SK-N-SH treated with all-trans-retinoic acid at 6 μM for 48 hours (cell line): ENCODE results near the gene KIAA0513.

Experiments used
- ATAC-seq: fragments of 200-7000 bp; cut with Tn5 transposase; 3 replicates; pipeline ENCODE4 v1.9.1; 2020; ENCODE audit warnings: mild to moderate bottlenecking, moderate library complexity
- BACH2 ChIP-seq: fragments of 250-450 bp; sonication (Bioruptor Pico); IDR thresholded peaks from 2 replicates; pipeline ENCODE4 v1.9.0; 2021; ENCODE audit warnings: mild to moderate bottlenecking, borderline replicate concordance
- CSDC2 ChIP-seq: fragments of 250-450 bp; sonication (Bioruptor Pico); IDR thresholded peaks from 2 replicates; pipeline ENCODE4 v1.5.0; 2020; ENCODE audit warnings: mild to moderate bottlenecking, moderate library complexity
- ESRRG ChIP-seq: fragments of 250-450 bp; sonication (Bioruptor Pico); IDR thresholded peaks from 2 replicates; pipeline ENCODE4 v1.6.1; 2021; ENCODE audit warnings: mild to moderate bottlenecking
- GLIS3 ChIP-seq: fragments of 250-450 bp; sonication (Bioruptor Pico); IDR thresholded peaks from 2 replicates; pipeline ENCODE4 v1.5.0; 2020; ENCODE audit warnings: mild to moderate bottlenecking, moderate library complexity
- ISL1 ChIP-seq: fragments of 250-450 bp; sonication (Bioruptor Pico); IDR thresholded peaks from 2 replicates; pipeline ENCODE4 v2.1.2; 2022; ENCODE audit warnings: mild to moderate bottlenecking, moderate library complexity
- OSR1 ChIP-seq: fragments of 250-450 bp; sonication (Bioruptor Pico); IDR thresholded peaks from 2 replicates; pipeline ENCODE4 v1.8.0; 2022; ENCODE audit warnings: moderate library complexity, mild to moderate bottlenecking, inconsistent platforms
- PPARA ChIP-seq: fragments of 250-450 bp; sonication (Bioruptor Pico); IDR thresholded peaks from 2 replicates; pipeline ENCODE4 v1.5.0; 2020; ENCODE audit warnings: mild to moderate bottlenecking, borderline replicate concordance
- RARB ChIP-seq: fragments of 250-450 bp; sonication (Bioruptor Pico); IDR thresholded peaks from 2 replicates; pipeline ENCODE4 v1.8.0; 2021; ENCODE audit warnings: mild to moderate bottlenecking, moderate library complexity
- SNAI2 ChIP-seq: fragments of 250-450 bp; sonication (Bioruptor Pico); IDR thresholded peaks from 2 replicates; pipeline ENCODE4 v1.5.0; 2020; ENCODE audit warnings: mild to moderate bottlenecking, moderate library complexity
- TCF4 ChIP-seq: fragments of 250-450 bp; sonication (Bioruptor Pico); IDR thresholded peaks from 2 replicates; pipeline ENCODE4 v1.8.0; 2021; ENCODE audit warnings: mild to moderate bottlenecking, moderate library complexity, borderline replicate concordance
- TOX ChIP-seq: fragments of 250-450 bp; sonication (Bioruptor Pico); IDR thresholded peaks from 2 replicates; pipeline ENCODE4 v1.8.0; 2021; ENCODE audit warnings: mild to moderate bottlenecking, moderate library complexity, borderline replicate concordance
- ZFP3 ChIP-seq: fragments of 250-450 bp; sonication (Bioruptor Pico); IDR thresholded peaks from 2 replicates; pipeline ENCODE4 v1.5.0; 2020; ENCODE audit warnings: mild to moderate bottlenecking, moderate library complexity
- ZFP30 ChIP-seq: fragments of 450-650 bp; formaldehyde crosslinking; IDR thresholded peaks from 2 replicates; pipeline ENCODE4 v1.5.0; 2022; ENCODE audit warnings: mild to moderate bottlenecking, moderate library complexity
- ZNF565 ChIP-seq: fragments of 450-650 bp; formaldehyde crosslinking; conservative IDR thresholded peaks from 2 replicates; pipeline ENCODE4 v1.5.0; 2020; ENCODE audit warnings: low read depth, mild to moderate bottlenecking, moderate library complexity
- ZNF70 ChIP-seq: fragments of 450-650 bp; formaldehyde crosslinking; IDR thresholded peaks from 2 replicates; pipeline ENCODE4 v1.5.0; 2020; ENCODE audit warnings: mild to moderate bottlenecking, moderate library complexity
- ZNF8 ChIP-seq: fragments of 450-650 bp; formaldehyde crosslinking; IDR thresholded peaks from 2 replicates; pipeline ENCODE4 v1.5.0; 2020; ENCODE audit warnings: mild to moderate bottlenecking, moderate library complexity
- TF ChIP-seq, protein P1 (sequence below): fragments of 250-450 bp; sonication (Bioruptor Pico); IDR thresholded peaks from 2 replicates; pipeline ENCODE4 v1.8.0; 2020; ENCODE audit warnings: mild to moderate bottlenecking, moderate library complexity, borderline replicate concordance
- TF ChIP-seq, protein P2 (sequence below): fragments of 250-450 bp; sonication (Bioruptor Pico); IDR thresholded peaks from 2 replicates; pipeline ENCODE4 v1.5.1; 2021; ENCODE audit warnings: mild to moderate bottlenecking, moderate library complexity
- TF ChIP-seq, protein P3 (sequence below): fragments of 250-450 bp; sonication (Bioruptor Pico); IDR thresholded peaks from 2 replicates; pipeline ENCODE4 v1.5.0; 2020; ENCODE audit warnings: mild to moderate bottlenecking, moderate library complexity
- TF ChIP-seq, protein P4 (sequence below): fragments of 250-450 bp; sonication (Bioruptor Pico); IDR thresholded peaks from 2 replicates; pipeline ENCODE4 v1.5.1; 2020; ENCODE audit warnings: low read depth, mild to moderate bottlenecking, moderate library complexity

KIAA0513 gene

DNA sequence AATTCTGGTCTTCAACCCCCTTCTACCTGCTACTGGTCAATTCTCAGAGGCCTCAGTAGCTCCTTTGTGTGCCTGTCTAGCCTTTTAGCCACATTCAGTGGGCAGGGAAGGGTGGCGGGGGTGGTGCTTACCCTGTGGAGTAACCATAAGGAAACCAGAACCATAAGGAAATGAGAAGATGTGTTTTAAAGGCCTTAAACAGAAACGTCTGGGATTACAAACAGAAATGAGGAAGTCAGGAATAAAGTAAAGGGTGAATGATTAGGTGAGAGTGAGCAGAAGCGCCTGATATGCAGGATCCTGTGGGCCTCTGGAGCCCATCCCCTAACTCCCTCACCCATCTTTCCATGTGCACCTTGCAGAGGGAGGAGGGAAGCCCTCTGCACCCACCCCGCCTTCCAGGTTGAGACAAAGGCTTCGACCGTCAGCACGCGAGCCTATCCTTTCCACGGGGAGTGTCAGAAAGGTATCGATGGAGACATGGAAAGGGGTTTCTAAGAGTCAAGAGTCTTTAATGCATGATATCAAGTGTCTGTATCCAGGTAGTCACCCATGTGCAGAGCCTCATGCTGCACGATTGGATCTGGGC lies 20.4 kb downstream of the KIAA0513 start (continued):
- TF ChIP-seq CSDC2 (CRISPR knock-in tag), result no peak
- no peak for TF ChIP-seq ZNF70 (CRISPR knock-in tag)
- no peak for TF ChIP-seq TCF4 (CRISPR knock-in tag)
- TF ChIP-seq, protein P1, sequence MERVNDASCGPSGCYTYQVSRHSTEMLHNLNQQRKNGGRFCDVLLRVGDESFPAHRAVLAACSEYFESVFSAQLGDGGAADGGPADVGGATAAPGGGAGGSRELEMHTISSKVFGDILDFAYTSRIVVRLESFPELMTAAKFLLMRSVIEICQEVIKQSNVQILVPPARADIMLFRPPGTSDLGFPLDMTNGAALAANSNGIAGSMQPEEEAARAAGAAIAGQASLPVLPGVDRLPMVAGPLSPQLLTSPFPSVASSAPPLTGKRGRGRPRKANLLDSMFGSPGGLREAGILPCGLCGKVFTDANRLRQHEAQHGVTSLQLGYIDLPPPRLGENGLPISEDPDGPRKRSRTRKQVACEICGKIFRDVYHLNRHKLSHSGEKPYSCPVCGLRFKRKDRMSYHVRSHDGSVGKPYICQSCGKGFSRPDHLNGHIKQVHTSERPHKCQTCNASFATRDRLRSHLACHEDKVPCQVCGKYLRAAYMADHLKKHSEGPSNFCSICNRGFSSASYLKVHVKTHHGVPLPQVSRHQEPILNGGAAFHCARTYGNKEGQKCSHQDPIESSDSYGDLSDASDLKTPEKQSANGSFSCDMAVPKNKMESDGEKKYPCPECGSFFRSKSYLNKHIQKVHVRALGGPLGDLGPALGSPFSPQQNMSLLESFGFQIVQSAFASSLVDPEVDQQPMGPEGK (CRISPR knock-in tag), result no peak
- TF ChIP-seq TOX (CRISPR knock-in tag), result no peak

DNA sequence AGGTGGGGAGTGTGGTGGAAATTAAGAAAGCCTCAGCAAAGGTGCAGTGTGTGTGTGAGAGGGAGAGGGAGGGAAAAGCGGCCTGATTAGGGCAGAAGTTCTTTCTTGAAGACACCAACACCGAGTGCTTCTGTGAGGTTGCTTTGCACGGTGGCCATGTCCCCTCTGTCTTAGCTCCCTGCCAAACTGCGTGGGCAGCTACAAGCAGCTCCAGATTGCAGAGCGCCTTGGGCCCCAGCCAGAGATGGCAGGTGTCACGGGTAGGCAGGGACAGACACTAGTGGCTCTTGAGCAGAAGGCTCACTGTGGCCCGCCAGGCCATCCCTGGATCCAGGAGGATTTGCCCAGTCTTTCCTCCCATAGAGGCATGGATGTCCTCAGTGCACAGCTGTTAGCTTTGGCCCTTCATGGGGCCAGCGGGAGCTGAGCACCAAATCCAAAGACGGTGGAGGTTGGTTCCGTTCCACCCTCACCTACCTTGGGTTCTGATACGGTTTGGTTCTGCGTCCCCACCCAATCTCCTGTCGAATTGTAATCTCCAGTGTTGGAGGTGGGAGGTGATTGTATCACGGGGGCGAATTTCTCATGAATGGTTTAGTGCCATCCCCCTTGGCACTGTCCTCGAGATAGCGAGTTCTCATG lies 21.4 kb downstream of the KIAA0513 start:
- no peak for ATAC-seq
- no peak for TF ChIP-seq ISL1 (CRISPR knock-in tag)
- no peak for TF ChIP-seq ZNF565 (CRISPR knock-in tag)
- TF ChIP-seq ZFP3 (CRISPR knock-in tag), result no peak

DNA sequence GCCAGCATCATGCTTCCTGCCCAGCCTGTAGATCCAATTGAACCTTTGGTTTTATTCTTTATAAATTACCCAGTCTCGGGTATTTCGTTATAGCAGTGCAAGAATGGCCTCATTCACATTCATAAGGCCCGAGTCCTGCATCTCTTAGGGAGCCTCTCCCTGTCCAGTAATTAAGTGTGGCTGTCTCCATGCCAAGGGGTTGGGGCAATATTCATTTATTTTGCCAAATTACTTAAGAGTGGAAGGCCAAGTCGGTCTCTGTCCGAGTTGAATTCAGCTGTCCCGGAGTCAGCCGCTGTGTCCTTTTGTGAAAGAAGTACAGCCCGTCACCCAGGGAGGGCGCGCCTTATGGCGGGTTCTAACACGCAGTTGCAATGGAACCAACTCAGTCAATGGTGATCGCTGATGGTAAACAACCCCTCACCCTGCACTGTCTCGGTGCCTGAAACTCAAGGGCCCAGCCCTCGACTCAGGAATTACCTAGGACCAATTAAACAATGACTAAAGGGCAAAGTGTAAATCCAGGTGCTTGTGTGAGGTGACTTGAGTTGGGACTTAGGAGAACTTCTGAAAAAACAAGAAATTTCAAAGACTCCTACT lies 22.2 kb downstream of the KIAA0513 start:
- TF ChIP-seq BACH2 (CRISPR knock-in tag), result no peak
- TF ChIP-seq, protein P1 (CRISPR knock-in tag), result no peak
- TF ChIP-seq, protein P2, sequence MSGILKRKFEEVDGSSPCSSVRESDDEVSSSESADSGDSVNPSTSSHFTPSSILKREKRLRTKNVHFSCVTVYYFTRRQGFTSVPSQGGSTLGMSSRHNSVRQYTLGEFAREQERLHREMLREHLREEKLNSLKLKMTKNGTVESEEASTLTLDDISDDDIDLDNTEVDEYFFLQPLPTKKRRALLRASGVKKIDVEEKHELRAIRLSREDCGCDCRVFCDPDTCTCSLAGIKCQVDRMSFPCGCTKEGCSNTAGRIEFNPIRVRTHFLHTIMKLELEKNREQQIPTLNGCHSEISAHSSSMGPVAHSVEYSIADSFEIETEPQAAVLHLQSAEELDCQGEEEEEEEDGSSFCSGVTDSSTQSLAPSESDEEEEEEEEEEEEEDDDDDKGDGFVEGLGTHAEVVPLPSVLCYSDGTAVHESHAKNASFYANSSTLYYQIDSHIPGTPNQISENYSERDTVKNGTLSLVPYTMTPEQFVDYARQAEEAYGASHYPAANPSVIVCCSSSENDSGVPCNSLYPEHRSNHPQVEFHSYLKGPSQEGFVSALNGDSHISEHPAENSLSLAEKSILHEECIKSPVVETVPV (CRISPR knock-in tag), result no peak
- no peak for TF ChIP-seq ZFP30 (CRISPR knock-in tag)
- no peak for TF ChIP-seq SNAI2 (CRISPR knock-in tag)
- no peak for TF ChIP-seq ESRRG (CRISPR knock-in tag)
- TF ChIP-seq OSR1 (CRISPR knock-in tag), result no peak
- TF ChIP-seq, protein P3, sequence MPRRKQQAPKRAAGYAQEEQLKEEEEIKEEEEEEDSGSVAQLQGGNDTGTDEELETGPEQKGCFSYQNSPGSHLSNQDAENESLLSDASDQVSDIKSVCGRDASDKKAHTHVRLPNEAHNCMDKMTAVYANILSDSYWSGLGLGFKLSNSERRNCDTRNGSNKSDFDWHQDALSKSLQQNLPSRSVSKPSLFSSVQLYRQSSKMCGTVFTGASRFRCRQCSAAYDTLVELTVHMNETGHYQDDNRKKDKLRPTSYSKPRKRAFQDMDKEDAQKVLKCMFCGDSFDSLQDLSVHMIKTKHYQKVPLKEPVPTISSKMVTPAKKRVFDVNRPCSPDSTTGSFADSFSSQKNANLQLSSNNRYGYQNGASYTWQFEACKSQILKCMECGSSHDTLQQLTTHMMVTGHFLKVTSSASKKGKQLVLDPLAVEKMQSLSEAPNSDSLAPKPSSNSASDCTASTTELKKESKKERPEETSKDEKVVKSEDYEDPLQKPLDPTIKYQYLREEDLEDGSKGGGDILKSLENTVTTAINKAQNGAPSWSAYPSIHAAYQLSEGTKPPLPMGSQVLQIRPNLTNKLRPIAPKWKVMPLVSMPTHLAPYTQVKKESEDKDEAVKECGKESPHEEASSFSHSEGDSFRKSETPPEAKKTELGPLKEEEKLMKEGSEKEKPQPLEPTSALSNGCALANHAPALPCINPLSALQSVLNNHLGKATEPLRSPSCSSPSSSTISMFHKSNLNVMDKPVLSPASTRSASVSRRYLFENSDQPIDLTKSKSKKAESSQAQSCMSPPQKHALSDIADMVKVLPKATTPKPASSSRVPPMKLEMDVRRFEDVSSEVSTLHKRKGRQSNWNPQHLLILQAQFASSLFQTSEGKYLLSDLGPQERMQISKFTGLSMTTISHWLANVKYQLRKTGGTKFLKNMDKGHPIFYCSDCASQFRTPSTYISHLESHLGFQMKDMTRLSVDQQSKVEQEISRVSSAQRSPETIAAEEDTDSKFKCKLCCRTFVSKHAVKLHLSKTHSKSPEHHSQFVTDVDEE (CRISPR knock-in tag), result no peak
- no peak for TF ChIP-seq TCF4 (CRISPR knock-in tag)
- ATAC-seq, result no peak

DNA sequence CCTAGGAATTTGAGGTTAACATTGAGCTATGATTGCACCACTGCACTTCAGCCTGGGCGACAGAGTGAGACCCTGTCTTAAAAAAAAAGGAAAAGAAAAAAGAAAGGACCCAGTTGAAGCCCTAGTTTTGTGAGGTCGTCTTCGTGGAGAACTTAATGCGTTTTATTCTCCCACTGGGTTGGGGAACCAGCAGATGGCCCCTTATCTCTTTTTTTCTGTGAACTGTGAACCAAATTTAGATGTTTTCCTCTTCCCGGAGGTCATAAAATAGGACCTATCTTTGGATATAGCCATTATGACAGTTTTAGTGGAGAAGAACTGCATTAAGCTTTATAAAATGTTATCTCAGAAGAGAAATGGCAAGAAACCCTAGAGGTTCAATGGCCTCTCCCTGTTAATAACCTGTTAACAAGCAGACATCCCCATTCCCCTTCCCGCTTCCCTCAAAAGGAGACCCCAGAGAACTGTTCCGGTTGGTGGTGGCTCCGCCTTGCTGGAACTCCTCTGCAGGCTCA lies 23.5 kb downstream of the KIAA0513 start:
- no peak for ATAC-seq
- TF ChIP-seq, protein P4, sequence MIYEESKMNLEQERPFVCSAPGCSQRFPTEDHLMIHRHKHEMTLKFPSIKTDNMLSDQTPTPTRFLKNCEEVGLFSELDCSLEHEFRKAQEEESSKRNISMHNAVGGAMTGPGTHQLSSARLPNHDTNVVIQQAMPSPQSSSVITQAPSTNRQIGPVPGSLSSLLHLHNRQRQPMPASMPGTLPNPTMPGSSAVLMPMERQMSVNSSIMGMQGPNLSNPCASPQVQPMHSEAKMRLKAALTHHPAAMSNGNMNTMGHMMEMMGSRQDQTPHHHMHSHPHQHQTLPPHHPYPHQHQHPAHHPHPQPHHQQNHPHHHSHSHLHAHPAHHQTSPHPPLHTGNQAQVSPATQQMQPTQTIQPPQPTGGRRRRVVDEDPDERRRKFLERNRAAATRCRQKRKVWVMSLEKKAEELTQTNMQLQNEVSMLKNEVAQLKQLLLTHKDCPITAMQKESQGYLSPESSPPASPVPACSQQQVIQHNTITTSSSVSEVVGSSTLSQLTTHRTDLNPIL (CRISPR knock-in tag), result no peak
- TF ChIP-seq, protein P2 (CRISPR knock-in tag), result no peak
- TF ChIP-seq ZNF8 (CRISPR knock-in tag) (no peak), PPARA (CRISPR knock-in tag) (no peak), GLIS3 (CRISPR knock-in tag) (no peak), ISL1 (CRISPR knock-in tag) (no peak), TOX (CRISPR knock-in tag) (no peak), TCF4 (CRISPR knock-in tag) (no peak), ZFP30 (CRISPR knock-in tag) (no peak), RARB (CRISPR knock-in tag) (no peak)
- TF ChIP-seq, all 23 proteins: peak for 0
